OCI-LY3 (cell line): ENCODE data around the gene NQO2.
"Not testable (repeated sequence)": the region's sequence is repeated elsewhere in the genome, so short reads cannot be mapped to it uniquely, and the experiment has no call there.

Experiments used
- CTCF ChIP-seq: fragments of 200-600, 300-600 bp; sonication (generic); IDR thresholded peaks from 2 replicates; pipeline ENCODE4 v1.5.1; 2014; ENCODE audit warnings: antibody characterized with exemption, low read length, low read depth
- EZH2phosphoT487 ChIP-seq: fragments of 200-600 bp; shearing (Covaris generic); IDR thresholded peaks from 2 replicates; pipeline ENCODE4 v1.6.1; 2018; ENCODE audit warnings: antibody characterized with exemption, mixed run types, low read depth

- not testable (repeated sequence) for TF ChIP-seq CTCF, EZH2phosphoT487
Observed at GRCh38 chr6:3048009-3048408, 48.3 kb downstream of the NQO2 start.
